NCI-H128 (cell line): ENCODE data around the gene ASTN2.

Experiments
- DNase-seq: peaks from one replicate; lab custom pipeline; 2025; ENCODE audit not compliant: unreplicated experiment; lab: John Stamatoyannopoulos, UW

Gene ASTN2

DNA sequence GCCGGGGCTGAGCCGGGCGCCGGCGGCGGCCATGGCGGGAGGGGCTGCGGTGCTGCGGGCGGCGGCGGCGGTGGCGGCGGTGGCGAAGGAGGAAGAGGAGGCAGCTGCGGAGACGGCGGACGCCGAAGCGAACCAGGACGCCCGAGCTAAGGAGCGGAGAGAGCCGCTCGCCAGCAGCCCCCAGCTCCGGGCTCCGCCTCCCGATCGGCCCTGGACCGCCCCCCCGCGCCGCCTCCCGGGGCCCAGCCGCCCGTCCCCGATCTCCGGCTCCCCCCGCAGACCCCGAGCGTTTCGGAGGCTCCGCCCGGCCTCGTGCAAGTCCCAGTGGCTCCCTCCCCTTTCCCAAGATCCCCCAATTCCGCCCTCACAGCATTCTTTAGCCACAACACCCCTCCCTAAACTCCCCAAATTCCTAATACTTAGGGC, at the start of gene ASTN2:
Gene ASTN2 (minus strand): TSS at position 152 of the 426 bp plus-strand sequence. CDS start 119 bp downstream, at position 33.
- DNase-seq, result no peak

DNA sequence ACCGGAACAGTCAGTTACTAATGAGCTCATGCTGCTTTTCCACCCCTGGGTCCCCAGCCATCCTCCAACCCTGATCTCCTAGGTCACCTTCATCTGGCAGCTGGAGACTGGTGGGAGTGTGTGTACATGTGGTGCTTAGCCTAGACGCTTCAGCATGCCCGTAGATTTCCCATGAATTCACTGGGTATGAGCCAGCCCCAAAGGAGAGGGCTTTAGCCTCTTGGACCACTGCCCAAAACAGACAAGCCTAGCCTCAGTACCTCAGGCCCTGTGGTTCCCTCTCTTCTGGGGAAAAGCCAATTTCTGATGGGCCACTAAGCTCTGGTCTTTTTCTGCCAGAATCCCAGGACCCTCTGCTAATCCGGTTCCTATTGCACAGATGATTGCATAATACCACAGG, 48.0 kb upstream of the ASTN2 start:
- no peak for DNase-seq

- DNase-seq, result no peak
These were observed 46.5 kb upstream of the ASTN2 start for GRCh38 chr9:117461386-117461785.

- no peak for DNase-seq
These were observed 45.9 kb upstream of the ASTN2 start for GRCh38 chr9:117460743-117461142.

DNA sequence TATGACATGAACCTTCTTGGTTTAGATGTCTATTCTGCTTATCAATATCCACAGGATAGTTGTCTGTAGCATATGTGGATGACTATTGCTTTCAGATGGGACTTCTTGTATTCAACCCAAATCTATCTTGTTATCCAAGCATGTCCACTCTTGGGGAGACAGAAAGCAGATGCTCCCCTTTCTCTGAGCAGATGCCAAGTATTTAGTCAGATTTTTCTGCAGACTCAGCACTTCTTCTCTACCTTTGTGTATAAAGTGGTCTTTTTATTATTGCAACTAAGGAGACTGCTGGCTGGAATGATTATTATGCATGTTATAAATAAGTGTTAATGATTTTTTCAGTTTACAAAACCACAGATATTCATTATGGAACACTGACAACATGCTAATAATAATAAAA, 45.1 kb upstream of the ASTN2 start:
- no peak for DNase-seq

GRCh38 chr9:117458066-117458465, 43.2 kb upstream of the ASTN2 start:
- no peak for DNase-seq

- DNase-seq, result no peak
These were observed 39.9 kb upstream of the ASTN2 start for GRCh38 chr9:117454711-117455110.

DNA sequence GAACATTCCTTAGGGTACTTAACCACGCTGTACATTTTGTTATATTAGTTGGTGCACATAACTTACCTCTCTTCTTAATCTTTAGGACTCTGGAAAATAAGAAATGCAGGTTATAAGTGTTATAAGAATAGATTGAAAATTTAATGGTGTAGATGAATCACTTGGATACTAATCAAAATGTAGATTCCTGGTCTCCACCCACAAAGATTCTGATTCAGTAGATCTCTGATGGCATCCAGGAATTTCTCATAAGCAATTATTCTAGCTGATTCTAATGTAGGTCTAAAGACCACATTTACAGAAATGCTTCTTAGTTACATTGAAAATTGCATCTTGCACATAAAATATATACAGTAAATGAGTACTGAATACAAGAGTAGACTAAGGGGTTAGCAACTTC, 38.9 kb upstream of the ASTN2 start:
- DNase-seq, result no peak

DNA sequence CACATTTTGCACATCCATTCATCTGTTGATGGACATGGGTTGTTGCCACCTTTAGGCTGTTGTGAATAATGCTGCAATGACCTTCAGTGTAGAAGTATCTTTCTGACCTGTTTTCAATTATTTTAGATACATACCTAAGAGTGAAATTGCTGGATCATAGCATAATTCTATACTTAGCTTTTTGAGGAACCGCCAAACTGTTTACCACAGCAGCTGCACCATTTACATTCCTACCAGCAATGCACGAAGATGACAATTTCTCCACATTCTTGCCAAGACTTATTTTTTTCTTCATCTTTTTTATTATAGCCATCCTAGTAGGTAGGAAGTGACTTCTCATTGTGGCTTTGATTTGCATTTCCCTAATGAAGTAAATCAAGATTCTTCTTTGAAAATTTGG, 36.5 kb upstream of the ASTN2 start:
- DNase-seq, result no peak

GRCh38 chr9:117448066-117448465, 33.2 kb upstream of the ASTN2 start:
- no peak for DNase-seq

GRCh38 chr9:117445631-117446030, 30.8 kb upstream of the ASTN2 start:
- no peak for DNase-seq

- DNase-seq, result no peak
These were observed 29.6 kb upstream of the ASTN2 start for GRCh38 chr9:117444501-117444900.

GRCh38 chr9:117437283-117437682, 22.4 kb upstream of the ASTN2 start:
- no peak for DNase-seq

DNA sequence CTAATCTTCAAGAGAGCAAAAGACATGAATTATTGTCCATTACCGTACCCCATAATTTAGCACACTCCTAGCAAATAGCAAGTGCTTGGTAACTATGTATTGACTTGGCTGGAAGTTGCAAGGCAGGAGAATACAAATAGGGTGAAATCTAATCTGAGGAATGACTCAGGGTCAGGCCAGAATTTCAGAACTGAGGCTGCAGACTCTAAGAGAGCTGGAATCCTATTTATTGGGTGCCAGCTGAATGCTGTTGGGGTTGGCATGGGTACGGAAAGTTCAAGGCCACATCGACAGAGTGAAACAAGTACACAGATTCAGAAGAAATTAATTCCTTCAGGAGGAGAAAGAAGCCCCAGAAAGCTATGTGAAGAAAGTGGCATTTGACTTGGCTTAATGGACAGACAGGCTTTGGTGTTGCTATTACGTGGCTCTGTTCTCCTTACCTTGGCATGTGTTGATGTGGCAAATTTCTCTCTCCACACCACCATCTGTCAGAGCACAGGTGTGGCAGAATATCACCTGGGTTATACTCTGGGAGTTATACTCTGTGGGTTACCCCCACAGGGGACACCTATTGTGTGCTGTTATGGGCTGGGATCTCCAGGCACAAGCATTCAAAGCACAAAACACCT, 20.9 kb upstream of the ASTN2 start:
- DNase-seq, result no peak

GRCh38 chr9:117434566-117434965, 19.7 kb upstream of the ASTN2 start:
- DNase-seq, result no peak

GRCh38 chr9:117430813-117431212, 16.0 kb upstream of the ASTN2 start:
- no peak for DNase-seq

- no peak for DNase-seq
These were observed 12.6 kb upstream of the ASTN2 start for GRCh38 chr9:117427357-117427913.

DNA sequence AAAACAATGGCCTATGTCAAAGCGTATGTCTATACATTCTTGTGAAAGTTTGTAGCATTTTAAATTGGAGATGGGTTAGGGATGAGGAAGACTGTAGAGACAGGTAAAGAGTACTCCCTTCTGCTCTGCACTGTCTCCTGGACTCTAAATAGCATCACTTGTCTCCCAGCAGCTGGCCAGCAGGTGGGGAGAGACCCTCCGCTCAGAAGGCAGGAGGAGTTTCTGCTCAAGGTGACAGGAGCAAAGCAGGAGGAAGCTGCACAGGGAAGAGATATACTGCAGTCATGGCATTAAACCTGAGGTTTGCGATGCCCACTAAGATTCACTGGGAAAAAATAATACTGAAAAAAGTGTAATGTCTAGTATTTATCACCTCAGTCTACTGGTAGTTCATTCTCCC, 10.7 kb upstream of the ASTN2 start:
- DNase-seq, result no peak

GRCh38 chr9:117424291-117424690, 9.4 kb upstream of the ASTN2 start:
- DNase-seq, result no peak

DNA sequence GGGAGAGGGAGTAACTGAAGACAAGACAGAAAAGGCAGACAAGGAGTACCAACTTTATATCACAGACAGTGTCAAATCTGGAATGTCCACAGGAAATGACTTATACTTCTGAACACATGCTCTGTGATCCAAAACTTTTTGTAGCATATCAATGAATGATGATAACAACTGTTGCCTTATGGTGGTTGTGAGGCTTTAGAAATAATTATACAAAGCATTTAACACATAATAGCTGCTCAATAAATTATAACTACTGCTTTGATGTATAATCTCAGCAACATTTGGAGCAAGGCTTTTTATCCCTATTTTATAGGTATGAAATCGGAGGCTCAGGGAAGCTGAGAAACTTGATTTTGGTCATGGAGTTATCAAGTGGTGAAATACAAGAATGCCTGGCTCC, 3.3 kb upstream of the ASTN2 start:
- no peak for DNase-seq

- DNase-seq, result no peak
These were observed 2.0 kb upstream of the ASTN2 start for GRCh38 chr9:117416856-117417255.

- DNase-seq, result no peak
These were observed 579 bp upstream of the ASTN2 start for GRCh38 chr9:117415358-117415914.
